GM18951 (cell line): ENCODE results near the gene RGPD4.
"Not testable (repeated sequence)": the region's sequence is repeated elsewhere in the genome, so short reads cannot be mapped to it uniquely, and the experiment has no call there.

Source experiments
- POLR2A ChIP-seq: IDR thresholded peaks from 4 replicates; pipeline ENCODE4 v1.6.1; 2011; ENCODE audit warnings: mild to moderate bottlenecking; ENCODE audit not compliant: insufficient read length, insufficient read depth; ENCODE audit errors: extremely low read depth
- in situ Hi-C: fragments of 300-500 bp; cut with MboI; formaldehyde crosslinking; loops from one replicate; pipeline ENCODE4 v1.12.0; 2022; ENCODE audit warnings: low sequenced_read_pairs, mixed read lengths, inconsistent platforms; ENCODE audit not compliant: unreplicated experiment

The RGPD4 gene

GRCh38 chr2:107822302-107822701 is 4.4 kb upstream of the RGPD4 start:
- TF ChIP-seq POLR2A: no peak
- in situ Hi-C loops: no loop called here

GRCh38 chr2:107824451-107825205 is 2.1 kb upstream of the RGPD4 start:
- in situ Hi-C loops: no loop called here

GRCh38 chr2:107825206-107825563 is 1.5 kb upstream of the RGPD4 start:
- TF ChIP-seq POLR2A: no peak
- in situ Hi-C loops: no loop called here

More at GRCh38 chr2:107824451-107825205, 2.1 kb upstream of the RGPD4 start:
- no peak for TF ChIP-seq POLR2A

- in situ Hi-C loops: not testable (repeated sequence)
Observed at GRCh38 chr2:107829514-107829913, 2.8 kb downstream of the RGPD4 start.

GRCh38 chr2:107833152-107833551 is 6.5 kb downstream of the RGPD4 start:
- in situ Hi-C loops: not testable (repeated sequence)

- in situ Hi-C loops: not testable (repeated sequence)
Observed at GRCh38 chr2:107833618-107834017, 6.9 kb downstream of the RGPD4 start.

GRCh38 chr2:107916121-107916520 is 89.4 kb downstream of the RGPD4 start:
- in situ Hi-C loops: not testable (repeated sequence)

- in situ Hi-C loops: not testable (repeated sequence)
Observed at GRCh38 chr2:107916696-107917370, 90.1 kb downstream of the RGPD4 start.

GRCh38 chr2:107927034-107927534 is 100.4 kb downstream of the RGPD4 start:
- no peak for TF ChIP-seq POLR2A
- in situ Hi-C loops: loop anchor here (10.0 to 25.0 kb wide), 2 partner anchors 260 to 1672 kb away; no protein-coding TSS in a partner anchor

- in situ Hi-C loops: loop anchor here (25.0 kb wide), 1 partner anchor 256 kb away; no protein-coding TSS in a partner anchor
- TF ChIP-seq POLR2A: no peak
Observed at GRCh38 chr2:107931412-107931811, 104.7 kb downstream of the RGPD4 start.

GRCh38 chr2:107932488-107932887 is 105.8 kb downstream of the RGPD4 start:
- in situ Hi-C loops: loop anchor here (25.0 kb wide), 1 partner anchor 255 kb away; no protein-coding TSS in a partner anchor
- TF ChIP-seq POLR2A: no peak

- no peak for TF ChIP-seq POLR2A
- in situ Hi-C loops: loop anchor here (25.0 kb wide), 1 partner anchor 254 kb away; no protein-coding TSS in a partner anchor
Observed at GRCh38 chr2:107932979-107933378, 106.3 kb downstream of the RGPD4 start.

GRCh38 chr2:107936433-107937359 is 110.0 kb downstream of the RGPD4 start:
- TF ChIP-seq POLR2A: no peak
- in situ Hi-C loops: loop anchor here (25.0 kb wide), 1 partner anchor 251 kb away; no protein-coding TSS in a partner anchor
